ENCODE results near the gene MROH7. TPM values are rescaled to one million over a fixed set of nuclear protein-coding genes. Genes with fewer than 3 reads are reported as not detected.

The MROH7 gene
- total RNA-seq, 4 donors from 2014 or later = 0.57 to 2.2 (median 1.7) TPM

GRCh38 chr1:54678776-54679643 is 37.4 kb downstream of the MROH7 start:
- no peak for TF ChIP-seq CTCF (IDR thresholded peaks at IDR 0.05; ENCODE audit: low read depth)

GRCh38 chr1:54679706-54680105 is 38.1 kb downstream of the MROH7 start:
- TF ChIP-seq CTCF (IDR thresholded peaks at IDR 0.05; ENCODE audit: low read depth) = no peak

- no peak for TF ChIP-seq CTCF (IDR thresholded peaks at IDR 0.05; ENCODE audit: low read depth)
Observed at GRCh38 chr1:54680387-54680786, 38.8 kb downstream of the MROH7 start.

- no peak for TF ChIP-seq CTCF (IDR thresholded peaks at IDR 0.05; ENCODE audit: low read depth)
Observed at GRCh38 chr1:54681358-54681757, 39.8 kb downstream of the MROH7 start.

- no peak for TF ChIP-seq CTCF (IDR thresholded peaks at IDR 0.05; ENCODE audit: low read depth)
Observed at GRCh38 chr1:54683453-54683852, 41.9 kb downstream of the MROH7 start.

GRCh38 chr1:54685335-54685905 is 43.8 kb downstream of the MROH7 start:
- no peak for TF ChIP-seq CTCF (IDR thresholded peaks at IDR 0.05; ENCODE audit: low read depth)

- no peak for TF ChIP-seq CTCF (IDR thresholded peaks at IDR 0.05; ENCODE audit: low read depth)
Observed at GRCh38 chr1:54686155-54686554, 44.6 kb downstream of the MROH7 start.
